HEK293 (cell line): Measurements from ENCODE around the gene KCNMA1.
A peak's percentile ranks its signal among the peaks of the same experiment; 100 is the strongest.

Experiments
- CTCF ChIA-PET: fragments of 350-600 bp; formaldehyde crosslinking; extraction: SDS; loops from one replicate; lab custom pipeline; 2021; ENCODE audit warnings: antibody characterized with exemption; lab: Yijun Ruan, JAX
- POLR2A ChIA-PET: fragments of 300-600 bp; formaldehyde crosslinking; extraction: SDS; loops from one replicate; lab custom pipeline; 2020; ENCODE audit warnings: antibody characterized with exemption, inconsistent platforms; lab: Yijun Ruan, JAX
- H3K27ac ChIP-seq: fragments of 200-500 bp; sonication (Bioruptor generic); 2 replicates; pipeline ENCODE4 v1.5.1; 2014; ENCODE audit warnings: low read depth, low read length, control low read depth, inconsistent platforms; ENCODE audit errors: extremely low read depth
- H3K36me3 ChIP-seq, 2 experiments: fragments of 200-500 bp in 1 of 2; sonication (Bioruptor generic) in 1 of 2; 1 replicate in 1 of 2; 2 replicates in 1 of 2; pipeline ENCODE4 v1.5.1; 2014 to 2017; ENCODE audit warnings: inconsistent platforms in 2 of 2, low read length in 2 of 2; ENCODE audit not compliant: control insufficient read depth in 2 of 2, insufficient read depth in 1 of 2
- H3K4me1 ChIP-seq: fragments of 200-500 bp; sonication (Bioruptor generic); 2 replicates; pipeline ENCODE4 v1.5.1; 2014; ENCODE audit warnings: mild to moderate bottlenecking, low read length, inconsistent platforms; ENCODE audit not compliant: control insufficient read depth, insufficient read depth
- H3K4me3 ChIP-seq: 2 replicates; pipeline ENCODE4 v1.5.1; 2011; ENCODE audit warnings: low read depth, mild to moderate bottlenecking, control low read depth, low read length, moderate library complexity
- H3K9me3 ChIP-seq: fragments of 200-500 bp; sonication (Bioruptor generic); 2 replicates; pipeline ENCODE4 v1.5.1; 2014; ENCODE audit warnings: low read depth, low read length, inconsistent platforms; ENCODE audit not compliant: control insufficient read depth, insufficient read depth
- ATF2 ChIP-seq: fragments of 450-650 bp; formaldehyde crosslinking; IDR thresholded peaks from 2 replicates; pipeline ENCODE4 v1.5.1; 2016; ENCODE audit warnings: missing biosample characterization, missing genetic modification characterization, low read depth
- GLI2 ChIP-seq: fragments of 450-650 bp; formaldehyde crosslinking; IDR thresholded peaks from 2 replicates; pipeline ENCODE4; 2017; ENCODE audit warnings: missing biosample characterization, missing genetic modification characterization, low read depth, borderline replicate concordance
- GLIS1 ChIP-seq: fragments of 450-650 bp; formaldehyde crosslinking; IDR thresholded peaks from 2 replicates; pipeline ENCODE4 v1.5.1; 2016; ENCODE audit warnings: missing biosample characterization, missing genetic modification characterization
- HOXA7 ChIP-seq: sonication (generic); formaldehyde crosslinking; IDR thresholded peaks from 2 replicates; pipeline ENCODE4 v1.8.1; 2022; ENCODE audit warnings: missing genetic modification reagents, borderline replicate concordance
- KLF8 ChIP-seq: fragments of 450-650 bp; formaldehyde crosslinking; IDR thresholded peaks from 2 replicates; pipeline ENCODE4 v1.5.1; 2016; ENCODE audit warnings: missing biosample characterization, missing genetic modification characterization
- PBX3 ChIP-seq: sonication (generic); formaldehyde crosslinking; IDR thresholded peaks from 2 replicates; pipeline ENCODE4 v1.8.1; 2022; ENCODE audit warnings: mild to moderate bottlenecking, moderate library complexity, missing genetic modification reagents
- RBAK ChIP-seq: fragments of 450-650 bp; formaldehyde crosslinking; IDR thresholded peaks from 2 replicates; pipeline ENCODE4 v1.5.1; 2016; ENCODE audit warnings: missing biosample characterization, missing genetic modification characterization
- SALL2 ChIP-seq: fragments of 450-650 bp; formaldehyde crosslinking; IDR thresholded peaks from 2 replicates; pipeline ENCODE4 v1.5.0; 2017; ENCODE audit warnings: missing biosample characterization, mild to moderate bottlenecking, missing genetic modification characterization, borderline replicate concordance
- SCRT2 ChIP-seq: fragments of 450-650 bp; formaldehyde crosslinking; IDR thresholded peaks from 2 replicates; pipeline ENCODE4 v1.5.1; 2016; ENCODE audit warnings: missing biosample characterization, missing genetic modification characterization
- TRIM28 ChIP-seq: IDR thresholded peaks from 2 replicates; pipeline ENCODE4 v1.6.1; 2011; ENCODE audit warnings: low read length, control low read depth, borderline replicate concordance
- YY2 ChIP-seq: fragments of 450-650 bp; formaldehyde crosslinking; IDR thresholded peaks from 2 replicates; pipeline ENCODE4 v1.5.1; 2016; ENCODE audit warnings: missing biosample characterization, missing genetic modification characterization
- ZBTB1 ChIP-seq: fragments of 450-650 bp; formaldehyde crosslinking; IDR thresholded peaks from 2 replicates; pipeline ENCODE4 v1.5.1; 2016; ENCODE audit warnings: missing biosample characterization, missing genetic modification characterization
- ZBTB17 ChIP-seq: fragments of 450-650 bp; formaldehyde crosslinking; IDR thresholded peaks from 2 replicates; pipeline ENCODE4 v1.5.1; 2016; ENCODE audit warnings: missing biosample characterization, missing genetic modification characterization
- ZEB2 ChIP-seq: fragments of 450-650 bp; formaldehyde crosslinking; IDR thresholded peaks from 2 replicates; pipeline ENCODE4 v1.5.1; 2016; ENCODE audit warnings: missing biosample characterization, missing genetic modification characterization
- ZFP37 ChIP-seq: fragments of 450-650 bp; formaldehyde crosslinking; IDR thresholded peaks from 2 replicates; pipeline ENCODE4 v1.5.1; 2016; ENCODE audit warnings: missing biosample characterization, missing genetic modification characterization
- ZIC2 ChIP-seq: fragments of 450-650 bp; formaldehyde crosslinking; IDR thresholded peaks from 2 replicates; pipeline ENCODE4 v1.5.1; 2016; ENCODE audit warnings: missing biosample characterization, missing genetic modification characterization
- ZNF10 ChIP-seq: fragments of 450-650 bp; formaldehyde crosslinking; IDR thresholded peaks from 2 replicates; pipeline ENCODE4 v1.5.1; 2017; ENCODE audit warnings: missing biosample characterization, missing genetic modification characterization
- ZNF132 ChIP-seq: fragments of 450-650 bp; formaldehyde crosslinking; IDR thresholded peaks from 2 replicates; pipeline ENCODE4 v1.5.1; 2017; ENCODE audit warnings: missing biosample characterization, missing genetic modification characterization, borderline replicate concordance
- ZNF175 ChIP-seq: fragments of 450-650 bp; formaldehyde crosslinking; IDR thresholded peaks from 2 replicates; pipeline ENCODE4 v1.5.1; 2016; ENCODE audit warnings: missing biosample characterization, missing genetic modification characterization
- ZNF184 ChIP-seq: fragments of 450-650 bp; IDR thresholded peaks from 2 replicates; pipeline ENCODE4 v1.5.1; 2018; ENCODE audit warnings: missing biosample characterization, mild to moderate bottlenecking, missing genetic modification characterization
- ZNF274 ChIP-seq, 2 experiments: fragments of 200-500 bp in 1 of 2; fragments of 450-650 bp in 1 of 2; sonication (Bioruptor generic) in 1 of 2; formaldehyde crosslinking in 1 of 2; IDR thresholded peaks; 2 replicates each; pipeline versions ENCODE4 v1.5.1 to v1.6.1; 2014 to 2016; ENCODE audit warnings: borderline replicate concordance in 1 of 2, inconsistent platforms in 1 of 2, low read length in 1 of 2, missing biosample characterization in 1 of 2, missing genetic modification characterization in 1 of 2
- ZNF341 ChIP-seq: fragments of 450-650 bp; formaldehyde crosslinking; IDR thresholded peaks from 2 replicates; pipeline ENCODE4; 2016; ENCODE audit warnings: low read depth, missing biosample characterization, missing genetic modification characterization
- ZNF37A ChIP-seq: fragments of 450-650 bp; IDR thresholded peaks from 2 replicates; pipeline ENCODE4 v1.5.1; 2018; ENCODE audit warnings: missing biosample characterization, missing genetic modification characterization
- ZNF501 ChIP-seq: fragments of 450-650 bp; formaldehyde crosslinking; IDR thresholded peaks from 2 replicates; pipeline ENCODE4 v1.5.1; 2016; ENCODE audit warnings: missing biosample characterization, missing genetic modification characterization
- ZNF624 ChIP-seq: fragments of 450-650 bp; formaldehyde crosslinking; IDR thresholded peaks from 2 replicates; pipeline ENCODE4 v1.5.1; 2017; ENCODE audit warnings: missing biosample characterization, missing genetic modification characterization
- ZNF664 ChIP-seq: fragments of 450-650 bp; formaldehyde crosslinking; IDR thresholded peaks from 2 replicates; pipeline ENCODE4 v1.5.1; 2016; ENCODE audit warnings: missing biosample characterization, missing genetic modification characterization
- ZNF701 ChIP-seq: fragments of 450-650 bp; formaldehyde crosslinking; IDR thresholded peaks from 2 replicates; pipeline ENCODE4 v1.5.1; 2016; ENCODE audit warnings: missing biosample characterization, missing genetic modification characterization
- ZNF792 ChIP-seq: fragments of 450-650 bp; formaldehyde crosslinking; IDR thresholded peaks from 2 replicates; pipeline ENCODE4 v1.5.1; 2016; ENCODE audit warnings: missing biosample characterization, missing genetic modification characterization
- TF ChIP-seq, protein P1 (sequence below): fragments of 450-650 bp; formaldehyde crosslinking; IDR thresholded peaks from 2 replicates; pipeline ENCODE4 v1.5.1; 2016; ENCODE audit warnings: missing biosample characterization, missing genetic modification characterization

Gene KCNMA1

GRCh38 chr10:77566236-77566635, 71.4 kb downstream of the KCNMA1 start:
- CTCF ChIA-PET = interaction anchor here (1.8 kb wide), 1 partner anchor 14 kb away, joined by 3 read pairs; no protein-coding TSS in a partner anchor
- TF ChIP-seq, protein P1, sequence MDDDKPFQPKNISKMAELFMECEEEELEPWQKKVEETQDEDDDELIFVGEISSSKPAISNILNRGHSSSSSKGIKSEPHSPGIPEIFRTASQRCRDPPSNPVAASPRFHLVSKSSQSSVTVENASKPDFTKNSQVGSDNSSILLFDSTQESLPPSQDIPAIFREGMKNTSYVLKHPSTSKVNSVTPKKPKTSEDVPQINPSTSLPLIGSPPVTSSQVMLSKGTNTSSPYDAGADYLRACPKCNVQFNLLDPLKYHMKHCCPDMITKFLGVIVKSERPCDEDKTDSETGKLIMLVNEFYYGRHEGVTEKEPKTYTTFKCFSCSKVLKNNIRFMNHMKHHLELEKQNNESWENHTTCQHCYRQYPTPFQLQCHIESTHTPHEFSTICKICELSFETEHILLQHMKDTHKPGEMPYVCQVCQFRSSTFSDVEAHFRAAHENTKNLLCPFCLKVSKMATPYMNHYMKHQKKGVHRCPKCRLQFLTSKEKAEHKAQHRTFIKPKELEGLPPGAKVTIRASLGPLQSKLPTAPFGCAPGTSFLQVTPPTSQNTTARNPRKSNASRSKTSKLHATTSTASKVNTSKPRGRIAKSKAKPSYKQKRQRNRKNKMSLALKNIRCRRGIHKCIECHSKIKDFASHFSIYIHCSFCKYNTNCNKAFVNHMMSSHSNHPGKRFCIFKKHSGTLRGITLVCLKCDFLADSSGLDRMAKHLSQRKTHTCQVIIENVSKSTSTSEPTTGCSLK (tag by site-specific recombination) = no peak
- 0 out of 2 replicates have a peak, but pooled peaks have one; percentile 39 for TF ChIP-seq ATF2 (tag by site-specific recombination)
- no peak for TF ChIP-seq ZNF624
- no peak for TF ChIP-seq ZNF37A (tag by site-specific recombination)
- TF ChIP-seq ZNF175 (tag by site-specific recombination) = no peak
- TF ChIP-seq RBAK = no peak
- no peaks in the 10 kb centered on the region for H3K9me3 ChIP-seq
- H3K27ac ChIP-seq = no peak overlapping the region
- POLR2A ChIA-PET = no interaction called here
- H3K4me3 ChIP-seq = no peak overlapping the region
- no peaks in the 10 kb centered on the region for H3K4me1 ChIP-seq
- no peaks in the 10 kb centered on the region for H3K36me3 ChIP-seq

DNA sequence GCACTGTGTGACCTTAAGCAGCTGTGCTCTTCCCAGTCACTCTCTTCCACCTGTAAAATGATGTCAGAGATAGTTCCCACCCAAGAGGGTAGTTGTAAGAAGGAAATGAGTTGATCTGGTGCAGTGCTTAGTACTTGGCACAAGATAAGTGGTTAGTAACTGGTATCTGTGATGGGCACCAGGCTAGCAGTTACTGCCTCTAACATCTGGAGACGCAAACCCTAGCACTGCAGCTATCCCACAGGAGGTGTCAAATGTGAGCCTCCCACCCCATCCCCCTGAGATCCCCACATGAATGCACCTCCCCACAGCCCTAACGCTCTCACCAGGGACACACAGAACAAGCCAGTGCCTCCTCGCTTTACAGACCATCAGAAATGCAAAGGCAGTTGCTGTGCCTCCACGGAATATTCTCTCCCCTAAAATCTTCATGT, 72.0 kb downstream of the KCNMA1 start:
- H3K27ac ChIP-seq = no peak overlapping the region
- ChIA-PET POLR2A (no interaction called here), CTCF (no interaction called here)
- TF ChIP-seq GLI2 = no peak
- no peak for TF ChIP-seq HOXA7
- TF ChIP-seq SALL2 = no peak
- TF ChIP-seq ZNF701 (tag by site-specific recombination) = no peak
- no peak for TF ChIP-seq PBX3 (CRISPR knock-in tag)
- no peak for TF ChIP-seq ZNF132
- no peak overlapping the region for H3K4me3 ChIP-seq
- no peaks in the 10 kb centered on the region for H3K9me3 ChIP-seq
- no peaks in the 10 kb centered on the region for H3K36me3 ChIP-seq
- H3K4me1 ChIP-seq = no peaks in the 10 kb centered on the region

GRCh38 chr10:77564731-77565589, 72.6 kb downstream of the KCNMA1 start:
- ChIA-PET CTCF (interaction anchor here (0.6 kb wide), 1 partner anchor 138 kb away, joined by 3 read pairs; no protein-coding TSS in a partner anchor), POLR2A (no interaction called here)
- H3K4me1 ChIP-seq = no peaks in the 10 kb centered on the region
- no peak for TF ChIP-seq KLF8
- no peak for TF ChIP-seq TRIM28
- no peak for TF ChIP-seq ZFP37
- peak; percentile 77 for TF ChIP-seq GLIS1 (tag by site-specific recombination)
- TF ChIP-seq ZBTB17 = no peak
- peak; percentile 33; the same call in 1 of the 2 replicates for TF ChIP-seq ZNF341
- TF ChIP-seq ZNF184 (tag by site-specific recombination) = no peak
- no peak for TF ChIP-seq ZNF664 (tag by site-specific recombination)
- TF ChIP-seq YY2 (tag by site-specific recombination) = no peak
- no peak for TF ChIP-seq ZEB2
- TF ChIP-seq ZIC2 (tag by site-specific recombination) = peak; percentile 52
- TF ChIP-seq ZNF10 (tag by site-specific recombination) = no peak
- TF ChIP-seq ZBTB1 (tag by site-specific recombination) = no peak
- no peak for TF ChIP-seq ZNF792
- TF ChIP-seq ZNF501 (tag by site-specific recombination) = no peak
- TF ChIP-seq SCRT2 (tag by site-specific recombination) = no peak
- no peak for TF ChIP-seq ZNF274 (IDR thresholded peaks at IDR 0.05; ENCODE audit: low read length)
- TF ChIP-seq ZNF274 (tag by site-specific recombination; IDR thresholded peaks at IDR 0.05; ENCODE audit: borderline replicate concordance) = no peak

More at GRCh38 chr10:77564731-77565589, 72.6 kb downstream of the KCNMA1 start:
- Histone ChIP-seq H3K4me3 (no peak overlapping the region), H3K9me3 (no peaks in the 10 kb centered on the region), H3K27ac (no peak overlapping the region), H3K36me3 (no peaks in the 10 kb centered on the region)
